Fibroblast of the aortic adventitia (primary cell): ENCODE results near the gene KSR1. TPM values are rescaled to one million over a fixed set of nuclear protein-coding genes. Genes with fewer than 3 reads are reported as not detected.

Experiments
- DNase-seq: peaks from one replicate; pipeline ENCODE4 v3.0.0-alpha.2; 2010; ENCODE audit warnings: low read depth
- H3K4me3 ChIP-seq: 2 replicates; pipeline ENCODE4 v1.5.1; 2011; ENCODE audit warnings: low read depth, mild to moderate bottlenecking, control low read depth, low read length, moderate library complexity
- total RNA-seq: library from RNA; depleted of rRNA; stranded (reverse); fragments of >200 nt; gene quantifications from 2 replicates; pipeline ENCODE4 v1.2.3, GENCODE V29; 2012; ENCODE audit warnings: low replicate concordance
- TF ChIP-seq, protein P1 (sequence below): IDR thresholded peaks from 2 replicates; pipeline ENCODE4 v1.5.1; 2011; ENCODE audit warnings: mild to moderate bottlenecking, low read length, control low read depth, inconsistent platforms; ENCODE audit not compliant: insufficient read depth

KSR1 gene
- total RNA-seq, 1 donor, result 19.4 TPM

DNA sequence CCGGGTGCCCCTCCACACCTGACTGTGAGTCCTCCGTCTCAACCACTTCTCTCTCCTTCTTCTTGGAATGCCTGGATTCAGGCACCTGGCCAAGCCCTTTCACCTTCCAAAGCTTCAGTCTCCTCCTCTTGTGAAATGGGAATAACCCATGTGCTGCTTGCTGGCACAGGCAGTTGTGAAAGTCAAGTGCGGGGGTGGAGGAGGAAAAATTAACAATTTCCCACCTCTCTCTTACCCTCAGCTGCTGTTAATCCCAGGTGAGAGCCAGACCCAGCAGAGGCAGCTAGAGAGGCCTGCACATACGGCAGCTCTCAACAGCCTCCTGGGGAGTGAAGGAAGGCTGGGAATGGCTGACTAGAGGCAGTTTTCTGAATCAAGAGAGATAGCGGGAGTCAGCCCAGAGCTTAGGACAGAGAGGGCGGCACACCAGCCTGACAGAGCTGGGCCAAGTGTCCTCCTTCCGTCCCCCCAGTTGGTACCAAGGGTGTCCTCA is 96.8 kb downstream of the KSR1 start:
- peak; percentile 36 for DNase-seq

DNA sequence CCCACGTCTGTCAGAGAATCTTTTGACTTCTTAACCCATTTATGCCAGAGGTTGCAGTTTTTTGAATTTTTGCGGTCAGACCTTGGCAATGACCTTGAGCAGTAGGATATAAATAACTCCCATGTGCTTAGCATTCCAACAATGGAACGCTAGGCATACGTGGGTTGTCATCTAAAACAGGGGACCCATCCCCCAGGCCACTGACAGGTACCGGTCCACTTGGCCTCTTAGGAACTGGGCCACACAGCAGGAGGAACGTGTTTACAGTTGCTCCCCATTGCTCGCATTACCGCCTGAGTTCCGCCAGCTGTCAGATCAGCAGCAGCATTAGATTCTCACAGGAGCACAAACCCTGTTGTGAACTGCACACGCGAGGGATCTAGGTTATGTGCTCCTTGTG is 97.9 kb downstream of the KSR1 start:
- DNase-seq, result no peak
- TF ChIP-seq, protein P1, sequence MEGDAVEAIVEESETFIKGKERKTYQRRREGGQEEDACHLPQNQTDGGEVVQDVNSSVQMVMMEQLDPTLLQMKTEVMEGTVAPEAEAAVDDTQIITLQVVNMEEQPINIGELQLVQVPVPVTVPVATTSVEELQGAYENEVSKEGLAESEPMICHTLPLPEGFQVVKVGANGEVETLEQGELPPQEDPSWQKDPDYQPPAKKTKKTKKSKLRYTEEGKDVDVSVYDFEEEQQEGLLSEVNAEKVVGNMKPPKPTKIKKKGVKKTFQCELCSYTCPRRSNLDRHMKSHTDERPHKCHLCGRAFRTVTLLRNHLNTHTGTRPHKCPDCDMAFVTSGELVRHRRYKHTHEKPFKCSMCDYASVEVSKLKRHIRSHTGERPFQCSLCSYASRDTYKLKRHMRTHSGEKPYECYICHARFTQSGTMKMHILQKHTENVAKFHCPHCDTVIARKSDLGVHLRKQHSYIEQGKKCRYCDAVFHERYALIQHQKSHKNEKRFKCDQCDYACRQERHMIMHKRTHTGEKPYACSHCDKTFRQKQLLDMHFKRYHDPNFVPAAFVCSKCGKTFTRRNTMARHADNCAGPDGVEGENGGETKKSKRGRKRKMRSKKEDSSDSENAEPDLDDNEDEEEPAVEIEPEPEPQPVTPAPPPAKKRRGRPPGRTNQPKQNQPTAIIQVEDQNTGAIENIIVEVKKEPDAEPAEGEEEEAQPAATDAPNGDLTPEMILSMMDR, result no peak
- no peak overlapping the region for H3K4me3 ChIP-seq

More for the DNA sequence above, 96.8 kb downstream of the KSR1 start:
- H3K4me3 ChIP-seq, result no peak overlapping the region
- TF ChIP-seq, protein P1, result no peak

DNA sequence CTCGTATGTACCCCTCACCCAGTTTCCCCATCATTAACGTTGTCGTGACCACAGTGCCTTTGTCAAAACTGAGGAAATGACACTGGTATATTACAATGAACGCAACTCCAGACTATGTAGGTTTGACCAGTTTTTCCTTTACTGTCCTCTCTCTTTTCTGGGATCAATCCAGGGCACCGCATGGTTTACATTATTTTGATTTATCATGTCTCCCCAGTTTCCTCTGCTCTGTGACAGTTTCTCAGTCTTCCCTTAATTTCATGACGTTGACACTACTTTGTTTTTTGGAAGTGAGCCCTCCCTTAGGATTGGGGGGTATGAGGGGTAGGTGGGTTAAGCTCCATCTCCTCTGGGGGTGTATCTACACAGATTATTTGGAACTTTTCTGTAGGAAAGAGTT is 98.7 kb downstream of the KSR1 start:
- no peak overlapping the region for H3K4me3 ChIP-seq
- TF ChIP-seq, protein P1, result no peak
- no peak for DNase-seq

DNA sequence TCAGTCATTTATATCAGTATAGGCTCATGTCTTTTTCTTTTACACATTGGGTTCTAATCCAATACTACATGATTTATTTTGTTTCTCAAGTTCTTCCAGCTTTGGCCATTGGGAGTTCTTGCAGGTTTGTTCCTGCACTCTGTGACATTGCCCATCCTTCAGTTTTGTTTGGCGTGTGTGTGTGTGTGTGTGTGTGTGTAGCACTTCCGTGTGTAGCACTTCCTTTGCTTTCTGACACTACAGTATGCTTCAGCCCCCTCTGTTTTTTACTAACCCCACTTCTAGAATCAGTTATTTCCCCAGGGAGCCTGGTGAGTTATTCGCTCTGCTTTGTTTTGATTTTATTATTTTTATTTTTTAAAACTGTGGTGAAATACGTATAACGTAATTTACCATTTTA is 99.1 kb downstream of the KSR1 start:
- H3K4me3 ChIP-seq, result no peak overlapping the region
- TF ChIP-seq, protein P1, result no peak
- no peak for DNase-seq

DNA sequence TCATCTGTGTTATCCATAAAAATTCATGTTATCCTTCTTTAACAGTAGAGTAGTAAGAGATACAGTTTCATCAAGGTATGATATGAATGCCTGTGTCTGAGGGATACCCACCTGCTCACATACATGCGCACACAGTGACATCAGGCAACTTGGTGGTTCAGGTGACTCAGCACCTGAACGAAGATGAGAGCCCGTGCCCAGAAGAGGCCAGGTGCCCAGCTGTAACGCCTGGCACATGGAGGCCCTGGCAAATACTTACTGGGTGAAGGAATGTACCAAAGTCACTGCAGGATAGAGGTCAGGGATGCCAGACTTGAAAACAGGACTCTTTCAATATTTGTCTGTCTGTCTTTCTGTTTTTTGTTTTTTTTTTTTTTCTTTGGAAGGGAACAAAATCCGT is 102.1 kb downstream of the KSR1 start:
- no peak for DNase-seq
- no peak overlapping the region for H3K4me3 ChIP-seq
- TF ChIP-seq, protein P1, result no peak

DNA sequence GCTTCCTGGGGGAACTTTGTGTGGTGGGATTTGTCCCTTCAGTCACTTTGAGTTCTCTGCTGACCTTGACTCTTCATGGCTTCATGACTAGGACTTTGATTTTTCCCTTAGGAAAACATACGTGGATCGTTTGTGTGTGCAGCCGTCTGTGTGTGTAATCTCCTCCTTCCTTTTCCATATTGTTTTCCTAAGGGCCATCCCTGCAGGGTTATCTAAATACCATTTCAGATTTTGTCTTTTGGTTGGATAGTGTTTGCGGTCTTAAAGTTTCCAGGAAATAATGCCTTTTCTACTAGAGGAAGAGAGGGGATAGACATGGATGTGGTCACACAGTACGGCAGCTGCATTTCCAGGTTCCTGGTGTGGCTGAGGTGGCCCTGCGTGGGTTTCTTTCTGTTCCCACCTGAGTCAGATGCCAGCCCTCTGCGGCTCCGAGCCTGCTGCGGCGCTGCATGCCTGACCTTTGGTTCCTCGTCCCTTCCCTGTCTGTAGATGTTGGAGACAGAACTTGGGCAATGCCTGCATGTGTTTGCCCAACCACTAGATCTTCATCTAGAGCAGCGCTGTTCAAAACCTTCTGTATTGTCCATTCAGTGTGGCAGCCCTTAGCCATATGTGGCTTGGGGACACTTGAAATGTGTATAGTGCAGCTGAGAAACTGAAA is 102.7 kb downstream of the KSR1 start:
- TF ChIP-seq, protein P1, result no peak
- no peak overlapping the region for H3K4me3 ChIP-seq
- DNase-seq, result no peak
